NCI-H187 treated with DMSO at 0.1 percent for 48 hours (cell line): Measurements from ENCODE around the gene RNF17.
"Not testable (repeated sequence)": the region's sequence is repeated elsewhere in the genome, so short reads cannot be mapped to it uniquely, and the experiment has no call there.

Experiments used
- DNase-seq: peaks from one replicate; lab custom pipeline; 2025; lab: John Stamatoyannopoulos, UW

The RNF17 gene

DNA sequence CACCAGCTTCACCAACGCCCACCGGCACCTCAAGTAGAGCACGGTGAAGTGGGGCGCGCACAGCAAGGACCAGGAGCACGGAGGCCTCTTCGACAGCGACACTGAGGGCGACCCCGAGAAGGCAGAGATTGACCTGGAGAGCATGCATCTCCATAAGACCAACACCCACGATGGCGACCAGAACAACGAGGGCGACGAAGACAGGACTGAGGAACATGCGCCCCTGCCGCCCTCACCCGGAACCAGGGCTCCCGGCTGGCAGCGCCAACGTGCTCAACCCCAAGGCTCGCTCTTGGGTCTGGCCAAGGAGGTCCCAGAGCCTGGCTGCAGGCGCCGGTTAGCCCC lies 18.5 kb upstream of the RNF17 start:
- DNase-seq: no peak

DNA sequence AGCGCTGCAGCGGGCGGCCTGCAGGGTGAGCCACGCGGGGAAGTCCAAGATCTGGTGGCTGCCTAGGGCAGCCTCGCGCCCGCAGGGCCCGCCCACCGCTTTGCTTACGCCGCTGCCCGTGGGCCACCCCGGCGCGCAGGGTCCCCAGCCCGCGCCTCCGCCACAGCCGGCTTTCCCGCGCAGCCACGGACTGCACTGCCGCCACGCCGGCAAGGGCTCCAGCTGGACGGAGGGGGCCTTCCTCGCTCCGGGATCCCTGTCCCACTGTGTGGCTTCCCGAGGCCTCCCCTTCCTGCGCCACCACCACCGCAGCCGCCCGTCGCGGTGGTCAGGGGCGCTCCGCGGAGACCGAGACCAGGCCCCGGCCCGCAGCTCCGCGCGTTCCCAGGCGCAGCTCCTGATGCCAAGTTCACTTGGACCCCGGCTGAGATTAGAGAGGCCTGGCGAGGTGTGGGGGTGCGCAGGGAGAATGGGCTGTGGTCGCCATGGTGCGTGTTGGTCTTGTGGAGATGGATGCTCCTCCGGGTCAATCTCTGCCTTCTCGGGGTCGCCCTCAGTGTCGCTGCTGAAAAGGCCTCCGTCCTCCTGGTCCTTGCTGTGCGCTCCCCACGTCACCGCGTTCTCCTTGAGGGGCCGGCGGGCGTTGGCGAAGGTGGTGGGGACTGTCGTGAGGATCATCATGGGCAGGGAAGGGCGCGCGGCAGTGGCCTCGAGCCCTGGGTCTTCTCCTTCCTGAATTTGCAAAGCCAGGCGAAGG lies 17.9 kb upstream of the RNF17 start:
- DNase-seq: no peak

- DNase-seq: no peak
Measured at GRCh38 chr13:24746618-24747247, 17.2 kb upstream of the RNF17 start.

GRCh38 chr13:24747248-24748060 lies 16.5 kb upstream of the RNF17 start:
- DNase-seq: no peak

DNA sequence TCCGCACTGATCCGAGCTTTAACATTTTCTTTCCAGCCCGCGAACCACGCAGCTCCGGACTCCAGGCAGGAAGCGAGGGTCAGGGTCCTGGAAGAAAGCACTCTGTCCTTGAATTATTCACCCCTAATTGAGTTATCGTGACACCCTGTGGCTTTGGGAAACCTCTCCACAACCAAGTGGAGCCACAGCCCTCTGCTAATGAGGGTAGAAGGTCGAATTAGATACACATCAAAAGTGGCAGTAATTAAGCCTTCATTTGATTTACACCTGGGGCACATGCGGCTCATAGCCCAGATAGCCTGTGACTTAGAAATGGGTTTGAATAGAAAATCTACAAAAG lies 15.9 kb upstream of the RNF17 start:
- no peak for DNase-seq

GRCh38 chr13:24759197-24759596 lies 4.8 kb upstream of the RNF17 start:
- no peak for DNase-seq

DNA sequence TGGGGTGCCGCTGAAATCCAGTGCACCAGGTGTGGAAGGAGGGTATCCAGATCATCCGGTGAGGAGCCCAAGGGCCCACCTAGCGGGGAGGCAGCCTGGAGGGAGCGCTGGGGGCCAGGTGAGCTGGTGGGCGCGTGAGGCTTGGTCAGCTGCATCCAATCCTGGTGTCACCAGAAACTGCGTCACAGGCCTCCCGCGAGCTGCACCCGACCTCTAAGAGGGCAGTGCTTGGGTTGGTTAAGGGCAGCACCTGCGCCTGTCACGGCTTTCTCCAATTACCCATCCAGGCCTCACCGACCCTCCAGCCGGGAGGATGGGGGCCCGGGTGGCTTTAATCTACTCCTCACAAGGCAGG lies 284 bp downstream of the RNF17 start:
- DNase-seq: no peak

DNA sequence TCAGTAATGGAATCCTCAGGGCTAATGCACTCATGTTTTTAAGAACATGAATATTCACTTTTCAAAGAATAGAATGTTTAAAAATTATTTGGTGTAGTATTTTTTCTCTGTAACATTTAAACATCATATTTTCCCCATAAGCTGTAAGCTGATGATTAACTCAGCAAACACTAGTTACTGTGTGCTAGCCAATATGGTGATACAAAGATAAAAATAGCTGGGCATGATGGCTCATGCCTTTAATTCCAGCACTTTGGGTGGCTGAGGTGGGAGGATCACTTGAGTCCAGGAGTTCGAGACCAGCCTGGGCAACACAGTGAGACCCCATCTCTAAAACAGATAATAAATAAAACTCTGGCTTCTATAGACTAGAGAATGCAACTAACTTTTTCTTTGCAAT lies 13.2 kb downstream of the RNF17 start:
- no peak for DNase-seq

DNA sequence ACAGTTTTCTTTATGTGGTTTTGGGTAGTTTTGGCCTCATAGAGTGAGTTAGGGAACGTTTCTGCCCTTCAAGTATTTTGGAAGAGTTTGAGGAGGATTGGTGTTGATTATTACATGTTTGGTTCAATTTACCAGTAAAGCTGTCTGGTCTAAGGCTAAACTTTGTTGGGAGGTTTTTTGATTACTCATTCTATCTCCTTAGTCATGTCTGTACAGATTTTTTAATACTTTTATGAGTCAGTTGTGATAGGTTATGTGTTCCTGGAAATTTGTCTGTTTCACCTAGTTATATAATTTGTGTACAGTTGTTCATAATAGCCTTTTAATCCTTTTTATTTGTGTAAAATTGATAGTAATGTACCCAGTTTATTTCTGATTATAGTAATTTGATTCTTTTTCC lies 20.4 kb downstream of the RNF17 start:
- no peak for DNase-seq

DNA sequence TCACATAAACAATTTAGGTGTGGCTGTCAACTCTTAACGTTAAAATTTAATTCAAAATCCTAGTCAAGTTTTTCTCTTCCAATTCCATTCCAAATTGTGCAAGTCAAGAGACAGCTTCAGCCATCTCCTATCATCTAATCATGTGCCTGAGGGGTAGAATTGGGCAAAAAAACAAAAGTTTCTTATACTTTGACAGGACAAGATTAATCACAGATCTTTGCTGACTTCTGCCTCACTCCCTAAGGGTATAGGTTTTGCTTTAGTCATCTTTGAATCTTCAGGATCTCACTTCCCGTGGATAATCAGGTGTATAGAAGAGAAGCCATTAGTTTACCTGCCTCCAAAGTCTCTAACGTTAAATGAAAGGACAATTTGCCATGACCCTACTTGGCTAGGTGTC lies 24.6 kb downstream of the RNF17 start:
- DNase-seq: no peak

GRCh38 chr13:24802074-24802473 lies 38.1 kb downstream of the RNF17 start:
- no peak for DNase-seq

DNA sequence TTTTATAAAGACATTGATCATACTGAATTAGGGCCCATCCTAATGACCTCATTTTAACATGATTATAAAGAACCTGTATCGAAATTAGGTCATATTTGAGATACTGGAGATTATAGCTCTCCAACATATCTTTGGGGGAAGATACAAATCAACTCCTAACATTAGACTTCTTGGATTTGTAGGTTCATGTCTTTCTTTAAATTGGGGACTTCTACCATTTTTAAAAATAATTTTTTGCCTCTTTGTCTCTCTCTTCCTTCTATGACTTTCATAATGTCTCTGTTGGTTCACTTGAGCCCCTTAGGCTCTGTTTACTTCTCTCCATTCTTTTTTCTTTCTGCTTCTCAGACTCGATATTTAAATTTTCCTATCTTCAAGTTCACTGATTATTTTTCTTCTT lies 57.2 kb downstream of the RNF17 start:
- DNase-seq: no peak

DNA sequence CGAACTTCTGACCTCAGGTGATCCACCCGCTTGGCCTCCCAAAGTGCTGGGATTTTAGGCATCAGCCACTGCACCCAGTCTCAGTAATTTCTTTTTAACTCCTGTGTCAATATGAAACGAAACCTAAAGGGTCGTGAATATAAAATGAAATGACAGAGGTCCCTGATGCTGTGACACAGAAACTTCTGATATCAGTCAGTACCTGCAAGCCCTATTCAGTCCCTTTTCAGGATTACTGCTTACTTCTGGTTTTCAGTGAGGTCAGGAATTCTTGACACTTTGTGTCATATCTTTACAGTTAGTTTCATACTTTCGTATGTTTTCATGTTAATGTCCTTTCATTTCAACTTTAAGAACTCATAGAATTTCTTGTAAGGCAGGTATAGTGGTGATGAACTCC lies 58.7 kb downstream of the RNF17 start:
- DNase-seq: no peak

- DNase-seq: not testable (repeated sequence)
Measured at GRCh38 chr13:24823122-24823710, 59.2 kb downstream of the RNF17 start.

GRCh38 chr13:24827799-24828198 lies 63.8 kb downstream of the RNF17 start:
- no peak for DNase-seq

DNA sequence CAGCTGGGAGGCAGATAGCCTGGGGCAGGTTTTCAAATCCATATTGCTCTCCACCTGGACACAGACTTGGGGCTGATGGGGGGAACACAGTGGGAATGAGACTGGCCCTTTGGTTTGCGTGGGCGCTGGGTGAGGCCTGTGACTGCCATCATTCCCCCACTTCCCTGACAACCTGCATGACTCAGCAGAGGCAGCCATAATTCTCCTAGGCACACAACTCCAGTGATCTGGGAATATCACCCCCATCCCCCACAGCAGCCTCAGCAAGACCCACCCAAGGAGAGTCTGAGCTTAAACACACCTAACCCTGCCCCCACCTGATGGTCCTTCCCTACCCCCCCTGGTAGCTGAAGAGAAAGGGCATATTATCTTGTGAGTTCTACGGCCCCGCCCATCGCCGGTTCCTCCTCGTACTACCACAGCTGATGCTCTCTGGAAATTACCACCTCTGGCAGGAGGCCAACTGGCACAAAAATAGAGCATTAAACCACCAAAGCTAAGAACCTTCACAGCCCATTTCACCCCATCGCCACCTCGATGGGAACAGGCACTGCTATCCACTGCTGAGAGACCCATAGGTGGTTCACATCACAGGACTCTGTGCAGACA lies 71.0 kb downstream of the RNF17 start:
- DNase-seq: peak; percentile 4

DNA sequence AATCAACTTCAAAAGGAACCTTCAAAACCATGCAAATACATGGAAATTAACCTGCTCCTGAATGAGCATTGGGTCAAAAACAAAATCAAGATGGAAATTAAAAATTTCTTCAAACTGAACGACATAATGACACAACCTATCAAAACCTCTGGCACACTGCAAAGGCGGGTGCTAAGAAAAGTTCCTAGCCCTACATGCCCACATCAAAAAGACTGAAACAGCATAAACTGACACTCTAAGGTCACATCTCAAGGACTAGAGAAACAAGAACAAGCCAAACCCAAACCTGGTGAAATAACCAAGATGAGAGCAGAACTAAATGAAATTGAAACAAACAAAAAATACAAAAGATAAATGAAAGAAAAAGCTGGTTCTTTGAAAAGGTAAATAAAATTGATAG lies 73.6 kb downstream of the RNF17 start:
- DNase-seq: not testable (repeated sequence)

DNA sequence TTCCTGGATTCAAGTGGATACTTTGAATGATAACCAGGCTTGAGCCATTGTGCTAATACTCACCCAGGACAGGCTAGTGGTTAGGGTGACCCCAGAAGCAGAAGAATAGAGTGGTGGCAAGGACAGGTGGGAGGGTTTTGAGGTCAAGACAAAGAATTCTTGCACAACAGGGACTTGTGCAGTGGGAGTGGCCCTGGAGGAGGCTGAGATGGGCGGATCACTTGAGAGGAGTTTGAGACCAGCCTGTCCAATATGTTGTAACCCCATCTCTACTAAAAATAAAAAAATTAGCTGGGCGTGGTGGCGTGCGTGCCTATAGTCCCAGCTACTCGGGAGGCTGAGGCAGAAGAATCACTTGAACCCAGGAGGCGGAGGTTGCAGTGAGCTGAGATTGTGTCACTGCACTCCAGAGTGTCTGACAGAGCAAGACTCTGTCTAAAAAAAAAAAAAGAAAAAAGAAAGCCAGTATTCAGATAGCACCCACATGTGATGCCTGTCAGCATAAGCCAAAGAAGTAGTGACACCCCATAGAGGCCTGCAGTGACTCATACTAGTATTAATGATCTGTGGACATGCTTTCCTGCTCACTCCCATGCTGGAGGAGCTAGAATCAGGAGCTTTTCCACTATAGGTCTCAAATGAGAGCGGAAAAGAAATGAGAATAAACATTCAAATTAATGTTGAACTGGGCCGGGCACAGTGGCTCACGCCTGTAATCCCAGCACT lies 78.7 kb downstream of the RNF17 start:
- DNase-seq: no peak

DNA sequence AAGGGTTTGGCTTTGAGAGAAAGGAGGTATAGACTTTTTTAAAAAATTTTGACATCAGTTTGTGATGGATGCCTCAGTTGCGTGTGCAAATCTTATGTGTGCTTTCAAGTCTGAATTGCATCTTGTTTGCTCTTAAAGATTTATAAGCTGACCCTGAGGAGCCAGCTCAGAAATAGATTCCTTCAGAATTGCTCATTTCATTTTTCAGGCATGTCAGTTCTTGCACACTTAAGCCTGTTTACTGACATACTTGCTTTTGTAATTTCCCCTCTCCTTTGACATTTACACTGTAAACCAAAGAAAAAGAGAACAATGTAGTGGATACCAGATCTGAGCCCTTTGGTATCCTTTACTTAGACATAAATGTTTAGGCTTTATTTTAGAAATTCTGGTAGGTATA lies 87.6 kb downstream of the RNF17 start:
- DNase-seq: no peak

DNA sequence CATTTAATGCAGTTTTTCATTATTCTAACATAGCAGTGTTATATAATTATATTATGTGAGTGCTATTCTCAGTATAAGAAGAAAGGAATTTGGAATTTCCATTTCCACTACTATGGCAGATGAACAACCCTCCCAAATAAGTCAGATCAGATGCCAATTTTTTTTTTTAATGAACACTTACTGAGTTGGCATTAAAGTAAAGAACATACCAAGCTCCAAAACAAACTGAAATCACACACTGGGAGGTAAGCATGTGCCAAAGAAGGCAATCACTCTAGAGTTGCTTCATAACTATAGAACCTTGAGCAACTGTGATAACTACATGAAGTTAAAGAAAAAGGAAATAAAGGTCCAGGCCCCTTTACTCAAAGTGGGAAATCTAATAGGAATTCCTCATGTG lies 90.3 kb downstream of the RNF17 start:
- no peak for DNase-seq

GRCh38 chr13:24858953-24859352 lies 95.0 kb downstream of the RNF17 start:
- no peak for DNase-seq

DNA sequence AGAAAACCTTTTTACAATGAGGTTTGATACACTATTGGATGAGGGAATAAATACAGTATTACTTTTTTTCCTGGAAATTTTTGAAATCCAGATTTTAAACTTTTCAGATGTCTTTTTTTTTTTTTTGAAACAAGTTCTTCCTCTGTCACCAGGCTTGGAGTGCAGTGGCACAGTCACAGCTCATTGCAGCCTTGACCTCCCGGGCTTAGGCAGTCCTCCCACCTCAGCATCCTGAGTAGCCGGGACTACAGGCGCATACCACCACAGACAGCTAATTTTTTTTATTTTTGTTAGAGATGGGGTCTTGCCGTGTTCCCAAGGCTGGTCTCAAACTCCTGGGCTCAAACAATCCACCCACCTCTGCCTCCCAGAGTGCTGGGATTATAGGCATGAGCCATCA lies 96.8 kb downstream of the RNF17 start:
- no peak for DNase-seq
